D721Med (cell line): Measurements from ENCODE around the gene NAA16.

Experiments used
- DNase-seq: peaks from one replicate; pipeline ENCODE4 v3.0.0; 2011; ENCODE audit warnings: low spot score; ENCODE audit not compliant: insufficient read length
- FAIRE-seq: peaks from 2 replicates; lab custom pipeline; 2011; peaks lifted over from hg19 to GRCh38; lab: Jason Lieb, UNC
- TF ChIP-seq, protein P1 (sequence below): IDR thresholded peaks from 2 replicates; pipeline ENCODE4 v1.5.1; 2012; ENCODE audit warnings: mild to moderate bottlenecking, control low read depth; ENCODE audit not compliant: insufficient read depth; ENCODE audit errors: missing control alignments

Gene NAA16

DNA sequence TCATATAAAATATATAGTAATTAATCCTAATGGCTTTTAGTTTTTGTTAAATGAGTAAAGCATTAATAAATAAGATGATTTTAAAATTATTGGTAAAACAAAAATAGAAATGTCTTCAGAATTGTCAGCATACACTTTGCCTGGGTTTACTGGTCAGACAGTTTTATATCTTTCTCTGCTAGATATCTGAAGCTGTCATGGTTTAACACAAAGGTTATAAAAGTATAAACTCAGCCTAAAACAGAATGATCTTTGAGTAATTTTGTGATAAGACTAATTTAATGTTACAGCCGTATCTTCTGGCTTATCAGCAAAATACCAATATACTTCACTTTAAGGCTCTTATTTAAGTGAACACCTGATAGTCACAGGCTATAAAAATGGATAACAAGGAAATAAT, 17.8 kb upstream of the NAA16 start:
- DNase-seq (no peak), FAIRE-seq (no peak)
- TF ChIP-seq, protein P1, sequence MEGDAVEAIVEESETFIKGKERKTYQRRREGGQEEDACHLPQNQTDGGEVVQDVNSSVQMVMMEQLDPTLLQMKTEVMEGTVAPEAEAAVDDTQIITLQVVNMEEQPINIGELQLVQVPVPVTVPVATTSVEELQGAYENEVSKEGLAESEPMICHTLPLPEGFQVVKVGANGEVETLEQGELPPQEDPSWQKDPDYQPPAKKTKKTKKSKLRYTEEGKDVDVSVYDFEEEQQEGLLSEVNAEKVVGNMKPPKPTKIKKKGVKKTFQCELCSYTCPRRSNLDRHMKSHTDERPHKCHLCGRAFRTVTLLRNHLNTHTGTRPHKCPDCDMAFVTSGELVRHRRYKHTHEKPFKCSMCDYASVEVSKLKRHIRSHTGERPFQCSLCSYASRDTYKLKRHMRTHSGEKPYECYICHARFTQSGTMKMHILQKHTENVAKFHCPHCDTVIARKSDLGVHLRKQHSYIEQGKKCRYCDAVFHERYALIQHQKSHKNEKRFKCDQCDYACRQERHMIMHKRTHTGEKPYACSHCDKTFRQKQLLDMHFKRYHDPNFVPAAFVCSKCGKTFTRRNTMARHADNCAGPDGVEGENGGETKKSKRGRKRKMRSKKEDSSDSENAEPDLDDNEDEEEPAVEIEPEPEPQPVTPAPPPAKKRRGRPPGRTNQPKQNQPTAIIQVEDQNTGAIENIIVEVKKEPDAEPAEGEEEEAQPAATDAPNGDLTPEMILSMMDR: no peak

DNA sequence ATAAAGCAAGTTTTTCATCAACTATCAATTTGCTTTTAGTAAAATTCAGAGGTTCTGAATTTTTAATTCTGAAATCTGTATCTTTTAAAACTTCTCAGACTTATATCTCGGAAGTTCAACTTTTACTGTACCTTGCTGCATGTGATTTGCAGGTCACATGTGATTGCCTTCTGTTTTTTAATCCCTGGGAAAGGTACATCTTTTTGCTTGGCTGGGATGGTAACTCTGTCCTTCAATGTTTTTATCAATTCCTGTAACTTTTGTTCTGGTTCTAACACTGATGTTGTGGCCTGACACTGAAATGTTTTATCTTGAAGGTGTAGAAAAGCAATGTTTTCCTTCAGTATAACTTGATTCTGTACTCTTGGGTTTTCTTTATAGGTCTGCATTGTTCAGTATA, 16.2 kb upstream of the NAA16 start:
- TF ChIP-seq, protein P1: no peak
- FAIRE-seq: no peak

DNA sequence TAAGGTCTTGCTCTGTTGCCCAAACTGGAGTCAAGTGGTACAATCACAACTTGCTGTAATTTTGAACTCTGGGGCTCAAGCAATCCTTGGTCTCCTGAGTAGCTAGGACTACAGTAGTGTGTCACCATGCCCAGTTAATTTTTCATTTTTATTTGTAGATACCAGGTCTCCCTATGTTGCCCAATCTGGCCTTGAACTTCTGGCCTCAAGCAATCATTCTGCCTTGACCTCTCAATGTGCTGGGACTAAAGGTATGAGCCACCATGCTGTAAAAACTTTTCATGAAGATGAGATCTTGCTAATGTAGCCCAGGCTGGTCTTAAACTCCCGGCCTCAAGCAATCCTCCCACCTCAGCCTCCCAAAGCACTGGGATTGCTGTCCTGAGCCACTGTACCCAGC, 15.1 kb upstream of the NAA16 start:
- FAIRE-seq (no peak), DNase-seq (no peak)
- TF ChIP-seq, protein P1: no peak

More for the DNA sequence above, 16.2 kb upstream of the NAA16 start:
- DNase-seq: no peak

DNA sequence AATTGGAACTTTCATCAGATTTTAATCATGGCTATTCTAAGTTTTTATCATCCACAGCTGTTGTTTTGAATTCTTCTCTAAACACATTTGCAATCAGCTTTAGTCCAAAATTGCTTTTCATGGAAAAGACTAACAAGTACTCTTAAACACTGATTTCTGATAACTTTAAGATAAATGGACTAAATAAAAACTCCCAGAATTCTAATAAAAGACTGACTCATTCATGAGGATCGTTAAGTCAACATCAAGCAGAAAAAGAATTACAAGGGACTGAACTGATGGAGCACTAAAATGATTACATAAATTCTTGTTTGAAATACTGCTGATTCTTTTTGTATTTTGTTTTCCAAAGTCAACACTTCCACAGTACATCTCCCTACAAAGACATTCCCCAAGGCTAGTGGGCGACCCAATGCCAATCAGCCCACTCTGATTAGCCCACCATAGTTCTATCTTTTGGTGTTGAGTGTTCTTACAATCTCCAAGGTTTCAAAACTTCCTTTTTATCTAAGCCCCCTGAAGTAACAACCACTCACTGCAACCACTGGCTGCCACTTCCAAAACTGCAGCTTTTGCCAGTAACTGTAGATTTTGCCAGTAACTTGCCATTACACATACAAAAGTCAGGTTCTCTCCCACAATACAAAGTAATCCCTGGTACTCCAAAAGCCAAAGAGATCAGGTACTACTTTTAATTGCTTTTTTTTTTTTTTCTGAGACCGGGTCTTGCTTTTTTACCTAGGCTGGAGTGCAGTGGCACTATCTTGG, 14.0 kb upstream of the NAA16 start:
- FAIRE-seq: no peak
- DNase-seq: no peak
- TF ChIP-seq, protein P1: no peak

DNA sequence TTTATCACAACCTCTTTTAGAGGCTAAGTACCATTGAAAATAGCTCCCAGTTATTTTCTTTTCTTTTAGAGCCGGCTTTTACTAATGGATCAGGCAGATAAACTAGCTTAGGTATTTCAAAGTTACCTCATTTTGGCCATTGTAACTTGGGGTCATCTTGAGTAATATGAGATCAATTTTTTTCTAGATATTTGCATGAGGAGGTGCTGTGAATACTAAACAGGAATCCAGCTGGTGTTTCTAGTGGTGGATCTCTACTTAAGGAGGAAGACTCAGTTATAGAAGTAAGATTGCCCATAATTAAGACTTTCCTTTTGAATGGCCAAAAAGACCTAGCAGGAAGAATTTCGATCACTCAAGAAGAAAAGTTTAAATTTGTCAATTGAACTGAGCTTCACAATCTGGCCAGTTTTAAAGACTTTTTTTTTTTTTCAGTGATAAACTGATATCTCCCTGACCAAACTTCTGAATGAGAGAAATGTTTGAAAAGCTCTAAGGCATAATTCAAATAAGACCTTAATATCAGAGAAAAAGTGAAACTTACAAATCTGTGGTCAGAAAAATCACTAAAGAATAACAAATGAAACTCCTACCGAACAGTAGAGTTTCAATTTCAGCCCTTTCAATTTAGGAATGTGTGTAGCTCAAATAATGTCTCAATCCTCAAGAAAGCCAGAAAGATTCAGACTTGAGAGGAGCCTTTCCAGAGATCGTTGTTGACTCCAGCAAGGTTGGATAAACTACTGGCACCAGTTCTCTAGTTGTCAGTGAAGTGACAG, 11.6 kb upstream of the NAA16 start:
- FAIRE-seq (no peak), DNase-seq (no peak)
- TF ChIP-seq, protein P1: no peak

DNA sequence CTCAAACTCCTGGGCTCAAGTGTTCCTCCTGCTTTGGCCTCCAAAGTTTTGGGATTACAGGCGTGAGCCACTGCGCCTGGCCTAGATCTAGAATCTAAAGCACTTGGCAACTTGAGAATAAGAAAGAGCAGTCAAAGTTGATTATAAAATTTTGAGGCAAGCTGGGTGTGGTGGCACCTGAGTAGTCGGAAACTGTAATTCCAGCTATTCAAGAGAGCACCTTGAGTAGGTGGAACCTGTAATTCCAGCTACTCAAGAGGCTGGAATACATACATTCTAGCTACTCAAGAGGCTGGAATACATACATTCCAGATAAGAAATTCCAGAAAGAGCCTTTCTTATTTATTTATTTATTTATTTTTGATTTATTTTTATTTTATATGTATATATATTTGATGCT, 8.3 kb upstream of the NAA16 start:
- FAIRE-seq (no peak), DNase-seq (no peak)
- TF ChIP-seq, protein P1: no peak
